GM19240 (cell line): ENCODE data around the gene HS6ST2.

Experiments used
- DNase-seq: peaks from one replicate; pipeline ENCODE4 v3.0.0; 2011; ENCODE audit warnings: low spot score; ENCODE audit not compliant: insufficient read length

The HS6ST2 gene

DNA sequence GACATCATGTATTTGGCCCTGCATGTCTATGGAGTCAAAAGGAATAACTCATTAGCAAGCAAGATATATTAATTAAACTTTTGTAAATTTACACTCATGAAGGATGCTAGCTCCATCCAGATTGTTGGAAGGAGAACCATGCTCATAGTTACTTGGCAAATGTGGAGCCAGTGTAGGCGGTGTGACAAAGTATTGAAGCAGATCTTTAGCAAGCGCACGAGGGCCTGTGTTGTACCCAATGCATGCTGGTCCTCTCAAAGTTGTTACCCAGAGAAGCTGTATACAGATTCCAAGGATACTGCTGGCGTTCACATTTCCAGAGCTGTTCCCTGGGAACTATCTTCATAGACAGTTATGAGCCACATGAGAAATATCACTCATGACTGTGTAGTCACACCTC lies 273.2 kb downstream of the HS6ST2 start:
- no peak for DNase-seq

DNA sequence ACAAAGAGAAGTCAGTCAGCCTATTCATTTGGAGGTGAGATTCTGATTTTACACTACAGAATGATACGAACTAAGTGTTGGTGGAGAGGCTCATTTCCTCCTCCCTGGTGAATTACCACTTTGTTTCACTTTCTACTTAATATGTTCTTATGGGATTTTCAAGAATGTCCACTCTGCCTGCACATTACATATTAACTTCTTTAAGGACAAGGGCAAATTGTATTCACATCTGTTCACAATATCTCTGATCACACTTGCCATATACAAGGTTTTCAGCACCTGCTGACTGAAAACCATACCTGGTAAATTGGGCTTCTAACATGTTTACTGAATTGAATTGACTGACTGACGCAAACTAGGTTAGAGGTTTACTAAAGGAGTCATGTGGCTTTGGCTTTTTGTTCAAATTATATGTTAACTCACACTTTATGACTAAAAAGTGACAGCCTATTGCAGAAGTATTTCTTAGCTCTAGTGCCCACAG lies 281.2 kb downstream of the HS6ST2 start:
- no peak for DNase-seq

DNA sequence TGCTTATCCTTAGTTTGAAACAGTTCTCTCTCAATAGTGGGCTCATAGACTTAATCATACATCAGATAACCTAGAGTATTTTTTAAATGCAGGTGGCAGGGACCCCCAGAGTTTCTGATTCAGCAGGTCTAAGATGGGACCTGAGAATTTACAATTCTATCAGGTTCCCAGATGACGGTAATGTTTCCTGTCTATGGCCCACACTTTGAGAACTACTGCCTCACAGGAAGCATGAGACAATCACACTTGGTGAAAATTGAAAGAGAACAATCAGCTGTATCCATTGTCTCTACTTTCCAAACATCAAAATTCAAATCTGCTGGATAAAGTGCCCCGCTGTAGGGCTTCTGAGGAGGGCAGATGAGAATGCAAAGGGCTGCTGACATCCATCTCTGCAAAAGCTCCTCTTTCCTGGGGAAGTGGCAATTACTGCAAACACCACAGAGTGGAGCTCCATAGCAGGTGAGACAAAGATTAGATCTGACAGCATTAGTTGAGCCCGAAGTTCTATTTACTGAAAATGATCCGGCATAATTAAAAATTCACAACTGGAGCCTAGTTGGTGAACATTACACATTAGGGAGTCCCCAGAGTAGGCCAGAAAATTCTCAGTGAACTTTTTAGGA lies 281.8 kb downstream of the HS6ST2 start:
- no peak for DNase-seq

DNA sequence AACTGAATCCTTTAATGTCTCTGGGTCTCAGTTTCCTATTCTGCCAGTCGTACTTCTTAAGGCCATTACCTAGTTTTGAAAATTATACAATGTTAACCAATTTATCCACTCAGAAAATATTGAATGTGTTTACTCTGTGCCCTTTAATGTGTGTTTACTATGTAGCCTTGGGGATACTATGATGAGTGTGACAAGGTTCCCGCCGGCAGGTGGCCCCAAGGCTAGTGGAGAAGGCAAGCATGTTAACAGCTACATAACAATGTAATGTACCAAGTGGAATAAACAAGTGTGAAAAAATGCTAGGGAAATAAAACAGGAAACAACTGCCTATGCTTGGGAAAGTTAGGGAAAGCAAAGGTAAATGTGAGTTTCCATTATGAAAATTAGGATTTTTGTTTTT lies 282.3 kb downstream of the HS6ST2 start:
- no peak for DNase-seq

DNA sequence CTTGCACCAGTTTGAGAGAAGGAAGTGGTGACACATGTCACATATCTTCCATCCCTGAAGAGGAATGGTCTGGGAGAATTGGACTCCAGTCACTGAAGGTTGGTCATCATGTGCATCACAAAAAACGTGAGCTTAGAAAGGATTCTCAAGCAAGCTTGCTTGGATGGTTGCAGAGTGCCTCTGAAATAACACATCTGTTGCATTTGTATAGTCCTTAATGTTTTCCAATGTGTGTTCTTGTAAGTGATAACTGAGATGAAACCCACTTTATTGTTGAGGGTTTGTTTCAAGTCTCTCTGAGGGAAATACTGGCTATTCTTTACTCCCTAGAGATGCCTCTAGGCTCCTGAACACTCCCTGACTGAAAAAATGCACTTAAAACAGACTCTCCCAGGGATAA lies 285.1 kb downstream of the HS6ST2 start:
- DNase-seq = no peak

DNA sequence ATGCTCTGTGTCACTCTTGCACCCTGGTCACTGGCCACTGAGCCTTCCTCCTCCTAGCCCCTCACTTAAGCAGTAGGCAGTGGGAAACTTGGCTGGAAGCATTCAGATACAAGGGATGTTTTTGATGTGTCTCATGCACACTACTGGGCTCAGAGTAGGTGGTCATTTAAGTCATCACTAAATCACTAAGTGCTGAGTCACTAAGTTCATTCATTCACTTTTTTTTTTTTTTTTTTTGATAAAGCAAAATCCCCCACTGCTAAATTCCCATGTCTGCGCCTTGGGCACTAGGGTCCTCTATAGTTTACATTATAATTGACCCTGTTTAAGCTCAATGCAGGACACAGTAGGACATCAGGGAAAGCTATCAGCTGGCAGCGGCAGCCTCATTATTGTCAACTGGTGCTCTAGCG lies 287.2 kb downstream of the HS6ST2 start:
- DNase-seq = no peak

DNA sequence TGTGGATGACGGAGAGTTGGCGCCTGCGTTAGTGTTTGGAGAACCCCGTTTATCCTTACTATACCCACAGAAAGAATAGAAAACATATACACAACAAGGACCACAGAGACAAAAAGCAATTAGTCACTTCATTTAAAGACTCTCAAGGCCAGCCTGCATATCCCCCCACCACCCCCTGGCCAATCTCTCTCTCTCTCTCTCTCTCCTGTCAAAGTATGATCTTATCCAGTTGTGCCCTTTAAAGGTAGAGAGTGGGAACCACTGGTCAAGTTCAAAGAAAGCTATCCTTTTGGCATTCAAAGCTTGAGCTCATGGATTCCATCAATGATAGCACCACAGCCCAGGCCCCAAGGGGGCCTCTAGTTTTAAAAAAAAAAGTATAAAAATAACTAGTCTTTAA lies 289.3 kb downstream of the HS6ST2 start:
- no peak for DNase-seq

DNA sequence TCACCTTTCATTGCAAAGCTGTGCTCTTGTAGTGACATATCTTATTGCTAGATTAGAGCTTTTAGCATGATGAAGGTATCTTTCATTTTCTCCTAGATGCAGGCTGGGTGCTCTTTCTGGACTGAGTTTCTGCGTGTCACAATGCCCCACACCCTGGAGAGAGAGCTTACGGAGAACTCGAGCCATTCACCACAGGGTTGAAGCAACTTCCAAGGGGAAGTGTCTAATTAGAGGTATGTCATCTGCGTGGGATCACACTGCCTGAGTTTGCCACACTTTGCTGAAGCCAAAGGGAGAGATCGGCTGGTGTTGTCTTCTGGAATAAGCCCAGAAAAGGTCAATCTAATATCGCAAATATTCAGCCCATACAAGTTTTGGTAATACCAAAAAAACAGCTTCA lies 290.3 kb downstream of the HS6ST2 start:
- no peak for DNase-seq

DNA sequence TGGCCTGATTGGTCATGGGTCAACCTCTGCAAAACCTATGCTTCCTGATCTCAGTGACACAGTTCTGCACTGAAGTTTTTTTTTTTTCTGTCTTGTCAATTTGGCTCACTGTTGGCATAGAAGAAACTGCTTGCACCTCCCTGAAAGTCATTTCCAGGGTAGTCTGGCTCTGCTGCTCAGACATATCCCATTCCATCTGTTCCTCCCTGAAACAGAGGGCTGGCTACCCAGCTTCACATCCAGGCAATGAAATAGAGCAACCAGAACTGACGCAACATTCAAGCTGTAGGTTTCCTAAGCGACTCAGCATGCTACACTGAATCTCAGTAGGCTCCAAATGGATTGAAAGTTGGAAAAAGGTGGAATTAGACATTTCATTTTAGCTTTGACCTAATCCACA lies 292.8 kb downstream of the HS6ST2 start:
- no peak for DNase-seq

DNA sequence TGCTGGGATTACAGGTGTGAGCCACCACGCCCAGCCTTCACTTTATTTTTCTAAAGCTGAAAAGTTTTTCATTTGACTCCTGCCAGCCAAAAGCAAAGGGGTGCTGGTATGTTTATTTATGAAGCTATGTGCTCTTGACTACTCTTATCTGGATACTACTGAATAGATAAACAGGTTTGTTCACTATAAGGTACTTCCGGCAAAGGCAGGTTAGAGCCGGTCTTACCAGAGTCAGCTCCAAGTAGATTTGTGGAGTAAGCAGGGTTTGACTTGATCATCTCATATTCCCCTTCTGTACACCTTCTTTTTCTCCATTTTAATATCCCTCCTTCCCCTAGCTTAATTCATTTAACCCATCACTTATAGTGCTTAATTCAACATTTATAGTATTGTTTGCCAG lies 294.2 kb downstream of the HS6ST2 start:
- DNase-seq = no peak

DNA sequence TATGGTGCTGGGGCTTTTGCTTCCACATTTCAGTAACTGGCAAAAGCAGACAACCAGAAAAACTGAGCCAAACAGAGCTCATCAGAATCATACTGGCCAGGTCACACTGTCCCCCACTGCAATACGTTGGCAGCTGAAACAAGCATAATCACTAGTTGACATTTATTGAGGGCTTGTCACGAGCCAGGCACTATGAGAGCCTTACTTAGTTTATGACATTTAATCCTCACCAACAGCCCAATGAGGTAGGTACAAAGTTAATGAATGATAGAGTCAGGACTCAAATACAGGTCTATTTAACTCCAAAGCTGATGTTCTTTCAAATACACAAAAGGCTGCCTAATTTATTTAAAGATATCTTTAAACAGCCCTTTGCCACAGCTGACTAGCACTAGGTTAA lies 295.6 kb downstream of the HS6ST2 start:
- DNase-seq = no peak

DNA sequence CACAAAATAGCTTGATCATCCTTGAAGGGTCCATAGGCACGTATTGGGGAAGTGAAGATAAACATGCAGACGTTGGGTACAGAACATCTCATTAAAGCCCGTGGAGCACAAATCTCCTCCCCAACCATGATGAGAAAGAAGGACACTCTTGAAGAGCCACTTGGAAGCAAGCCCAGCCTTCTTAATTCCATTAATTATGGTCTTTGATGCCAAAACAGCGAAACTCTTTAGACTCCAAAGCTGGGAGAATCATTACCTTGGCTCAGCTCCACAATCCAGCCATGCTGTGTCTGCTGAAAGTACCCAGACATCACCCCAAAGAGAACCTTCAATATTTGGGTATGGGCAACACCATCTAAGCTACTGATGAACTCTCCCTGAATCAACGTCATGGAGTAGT lies 300.6 kb downstream of the HS6ST2 start:
- DNase-seq = no peak

DNA sequence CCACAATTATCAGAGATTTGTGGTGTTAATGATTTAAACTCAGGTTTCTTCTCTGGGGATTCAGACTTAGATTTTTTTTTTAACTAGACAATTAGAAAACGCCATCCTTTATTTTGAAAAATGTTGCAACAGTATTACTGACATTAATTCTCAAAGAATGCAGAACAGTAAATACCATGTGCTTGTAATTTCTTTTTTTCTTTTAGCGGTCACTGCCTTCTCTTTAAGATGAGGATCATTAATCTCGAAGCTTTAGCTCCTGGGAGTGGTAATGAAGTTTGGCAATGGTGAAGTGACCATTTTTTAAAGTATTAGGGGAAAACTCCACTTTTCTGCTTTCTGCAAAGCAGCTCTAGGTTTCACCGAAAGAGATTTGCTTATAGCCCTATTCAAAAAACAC lies 305.6 kb downstream of the HS6ST2 start:
- DNase-seq = no peak

DNA sequence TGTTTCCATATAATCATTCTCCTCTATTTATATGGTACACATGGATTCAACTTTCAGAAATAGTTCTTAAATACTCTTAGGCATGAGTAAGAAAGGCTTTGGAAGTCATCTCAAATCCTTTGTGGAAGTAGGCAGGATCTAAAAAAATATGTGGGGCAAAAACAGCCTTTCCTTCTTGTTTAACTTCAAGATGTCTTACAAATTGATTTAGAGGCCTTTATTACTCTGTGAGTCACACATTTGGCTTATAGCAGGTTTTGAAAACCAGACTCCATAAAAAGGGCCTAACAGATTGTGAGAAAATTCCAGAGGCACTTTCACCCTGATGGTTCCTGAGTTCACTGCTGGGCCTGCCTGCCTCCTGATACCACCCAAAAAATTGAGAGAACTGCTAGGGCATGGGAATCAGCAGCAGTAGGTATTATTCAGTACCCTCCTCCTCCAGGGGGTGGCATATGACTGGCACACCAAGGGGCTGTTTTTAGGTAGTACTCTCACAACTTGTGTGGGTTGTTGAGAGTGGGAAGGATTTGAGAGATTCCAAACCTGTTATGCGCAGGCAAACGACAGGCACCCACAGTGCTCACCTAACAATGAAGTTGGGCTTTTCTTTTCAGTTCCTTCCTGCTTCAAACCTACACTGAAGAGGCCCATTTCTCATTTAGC lies 306.9 kb downstream of the HS6ST2 start:
- no peak for DNase-seq

DNA sequence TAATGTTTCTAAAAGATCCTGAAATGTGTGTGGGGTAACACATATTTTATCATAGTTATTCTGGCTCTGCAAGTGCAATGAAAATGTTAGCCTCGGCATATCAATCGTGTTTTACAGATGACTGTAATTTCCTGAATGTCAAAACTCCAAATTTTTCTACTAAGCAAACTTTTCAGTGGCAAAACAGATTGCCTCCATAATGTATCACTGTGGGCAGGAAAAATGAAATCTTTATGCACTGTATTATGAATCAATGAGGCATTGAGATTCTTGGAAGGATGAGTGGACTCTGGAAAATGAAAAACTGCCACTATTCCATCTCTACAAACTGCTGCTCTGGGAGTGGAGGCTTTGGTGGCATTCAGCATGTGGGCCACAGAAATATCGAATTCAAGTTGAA lies 309.5 kb downstream of the HS6ST2 start:
- DNase-seq = no peak

DNA sequence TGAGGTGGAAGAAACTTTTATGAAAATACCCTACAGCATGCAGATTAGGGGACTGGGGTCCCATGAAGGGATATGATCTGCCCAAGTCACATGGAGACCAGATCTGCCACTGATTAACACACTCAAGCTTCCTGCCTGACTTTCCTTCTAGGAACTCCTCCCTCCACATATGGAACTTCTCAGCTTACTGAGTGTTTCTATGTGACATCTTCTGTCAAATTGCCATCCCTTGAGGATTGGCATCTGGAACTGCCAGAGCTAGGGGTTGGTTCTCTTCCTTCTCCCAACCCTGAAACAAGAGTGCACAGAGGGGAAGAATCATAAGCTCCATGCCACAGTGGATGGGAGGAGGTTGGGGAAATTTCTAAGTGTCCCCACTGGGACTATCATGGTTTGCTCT lies 319.0 kb downstream of the HS6ST2 start:
- no peak for DNase-seq

DNA sequence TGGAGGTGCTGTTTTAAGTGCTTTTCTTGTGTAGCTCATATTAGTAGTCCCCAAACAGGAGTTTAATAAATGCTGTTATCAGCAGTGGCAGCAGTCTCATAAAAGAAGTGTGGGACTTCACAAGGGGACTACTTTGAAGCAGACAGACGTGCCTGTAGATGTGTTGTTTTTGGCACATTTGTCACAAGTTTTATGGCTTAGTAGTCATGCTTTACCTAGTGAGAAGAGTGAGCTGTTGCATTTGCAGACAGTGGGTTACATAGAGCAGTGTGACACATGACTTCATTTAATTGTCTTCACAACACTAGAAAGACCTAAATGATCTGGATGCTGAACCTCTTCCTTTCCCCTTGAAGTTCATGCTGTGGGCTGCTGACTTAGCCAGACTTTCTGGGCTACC lies 320.1 kb downstream of the HS6ST2 start:
- no peak for DNase-seq

DNA sequence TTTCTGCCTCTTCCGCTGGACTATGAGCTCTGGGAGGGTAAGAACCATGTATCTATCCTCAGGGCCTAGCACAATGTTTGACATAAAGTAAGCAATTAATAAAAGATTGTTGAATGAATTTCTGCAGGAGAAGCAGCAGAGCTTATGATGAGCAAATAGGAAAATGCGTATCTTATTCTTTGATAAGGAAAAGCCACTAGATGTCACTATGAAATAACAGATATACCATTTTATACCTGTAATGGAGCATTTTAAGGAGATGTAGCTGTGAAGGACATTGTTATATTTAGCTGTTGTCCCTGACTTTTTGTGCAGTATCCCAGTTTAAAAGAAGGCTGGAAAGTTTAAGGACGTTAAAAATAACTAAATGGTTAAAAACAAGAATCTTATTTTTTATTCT lies 322.3 kb downstream of the HS6ST2 start:
- DNase-seq = no peak

DNA sequence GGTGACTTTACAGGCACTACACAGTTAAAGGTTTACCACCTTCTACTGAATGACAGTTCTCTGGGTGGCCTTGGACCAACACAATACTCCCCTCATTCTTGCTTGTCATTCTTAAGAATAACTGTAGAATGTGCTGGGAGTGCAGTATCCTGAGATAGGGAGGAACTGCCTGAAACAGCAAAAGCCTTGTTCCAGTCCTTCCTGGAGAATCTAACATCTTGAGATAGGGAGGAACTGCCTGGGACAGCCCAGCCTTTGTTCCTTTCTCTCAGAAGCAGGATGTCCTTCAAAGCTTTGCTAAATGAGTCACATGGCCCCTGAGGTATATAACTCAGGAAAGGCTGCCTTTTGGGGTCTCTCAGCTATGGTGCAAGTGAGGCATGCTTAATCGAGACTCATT lies 323.9 kb downstream of the HS6ST2 start:
- no peak for DNase-seq

DNA sequence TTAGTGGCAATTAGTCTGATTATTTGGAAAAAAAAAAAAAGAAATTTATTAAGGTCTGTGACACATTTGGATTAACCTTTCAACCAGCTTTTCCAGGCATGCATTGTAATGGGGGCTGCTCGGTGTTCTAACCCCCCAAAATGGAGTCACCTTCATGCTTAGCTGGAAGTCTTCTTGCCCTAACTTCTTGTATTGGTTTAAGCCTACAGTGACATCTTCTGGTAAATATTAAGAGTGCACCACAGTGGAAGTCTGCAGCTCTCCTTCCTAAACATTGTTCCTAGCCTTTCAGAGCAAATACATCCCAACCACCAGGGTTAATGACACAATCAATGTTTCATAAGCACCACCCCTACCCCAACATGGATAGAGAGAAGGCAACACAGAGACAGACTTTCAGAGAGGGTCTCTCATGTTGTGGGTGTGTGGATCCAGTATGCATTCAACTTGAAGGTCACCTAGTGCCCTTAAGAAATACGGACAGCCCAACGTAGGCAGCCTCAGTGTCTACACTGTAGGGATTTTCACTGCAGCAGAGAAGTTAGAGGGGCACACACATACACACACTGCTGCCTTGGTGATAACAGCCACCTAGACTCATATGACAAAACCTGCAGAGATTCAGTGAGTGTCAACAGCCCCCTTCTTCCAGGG lies 326.7 kb downstream of the HS6ST2 start:
- peak; percentile 10 for DNase-seq

DNA sequence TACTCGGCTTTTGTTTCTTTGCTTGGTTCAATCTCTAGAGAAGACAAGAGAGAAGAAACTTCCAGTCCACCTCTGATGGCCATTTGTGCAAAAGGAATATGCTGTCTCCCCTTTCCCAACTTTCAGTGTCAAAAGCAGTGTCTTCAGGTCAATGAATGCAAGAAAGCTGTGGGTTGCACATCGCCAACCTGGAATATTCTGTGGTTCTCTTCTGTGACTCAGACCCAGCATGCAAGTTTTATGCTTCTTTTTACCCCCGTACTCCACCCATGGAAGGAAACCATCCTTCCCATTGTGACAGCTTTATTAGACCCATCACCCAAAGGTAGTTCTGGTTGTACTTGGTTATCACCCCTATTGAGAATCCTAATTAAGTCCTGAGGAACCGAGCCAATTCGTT lies 334.0 kb downstream of the HS6ST2 start:
- DNase-seq = no peak

DNA sequence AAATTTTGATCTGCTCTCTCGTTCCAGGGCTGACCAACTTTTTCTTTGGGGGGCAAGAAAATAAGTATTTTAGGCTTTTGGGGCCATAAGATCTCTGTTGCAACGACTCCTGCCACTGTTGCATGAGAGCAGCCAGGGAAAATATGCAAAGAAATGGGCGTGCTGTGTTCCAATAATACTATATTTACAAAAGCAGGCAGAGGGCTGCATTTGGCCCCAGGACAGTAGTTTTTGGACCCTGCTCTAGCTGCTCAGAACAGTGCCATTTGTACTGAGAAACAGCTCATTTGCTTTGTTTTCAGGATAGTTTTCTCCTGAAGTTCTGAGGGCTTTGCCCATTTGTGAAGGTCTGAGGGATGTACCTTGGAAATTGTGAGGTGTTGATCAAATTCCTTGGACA lies 334.5 kb downstream of the HS6ST2 start:
- no peak for DNase-seq

DNA sequence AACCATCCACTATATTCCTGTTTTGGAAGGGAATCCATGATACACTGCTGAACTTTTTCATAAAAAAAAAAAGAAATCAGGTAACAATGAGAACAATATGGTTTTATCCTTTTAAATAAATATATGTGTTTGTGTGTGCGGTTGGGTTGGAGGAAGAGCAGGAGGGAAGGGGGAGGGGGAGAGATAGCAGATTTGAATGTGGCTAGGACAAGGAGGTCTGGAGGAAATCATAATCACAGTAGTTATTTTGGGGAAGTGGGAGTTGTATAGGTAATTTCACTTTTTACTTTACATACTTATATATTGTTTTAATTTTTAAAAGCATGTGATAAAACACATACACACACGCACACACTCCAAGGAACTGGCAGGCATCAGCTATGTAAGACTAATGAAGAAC lies 335.1 kb downstream of the HS6ST2 start:
- no peak for DNase-seq
